Keratinocyte (primary cell): ENCODE results near the gene UBE2E1. TPM values are rescaled to one million over a fixed set of nuclear protein-coding genes. Genes with fewer than 3 reads are reported as not detected.
A peak's percentile ranks its signal among the peaks of the same experiment; 100 is the strongest.

Experiments
- DNase-seq: peaks from one replicate; pipeline ENCODE4 v3.0.0-alpha.2; 2011; ENCODE audit warnings: low read depth, missing footprints, low spot score
- FAIRE-seq: peaks from 2 replicates; lab custom pipeline; 2011; peaks lifted over from hg19 to GRCh38; lab: Jason Lieb, UNC
- H2AFZ ChIP-seq: 2 replicates; pipeline ENCODE4 v1.6.0; 2012; ENCODE audit warnings: low read length, control low read depth, inconsistent platforms; ENCODE audit not compliant: control insufficient read depth
- H3K27ac ChIP-seq: 2 replicates; pipeline ENCODE4 v1.5.1; 2011; ENCODE audit warnings: low read length; ENCODE audit not compliant: control insufficient read depth, insufficient read depth
- H3K27me3 ChIP-seq: 3 replicates; pipeline ENCODE4 v1.6.0; 2011; ENCODE audit warnings: low read length; ENCODE audit not compliant: control insufficient read depth, insufficient read depth; ENCODE audit errors: extremely low read depth
- H3K36me3 ChIP-seq, 2 experiments: 2 replicates in 1 of 2; 3 replicates in 1 of 2; pipeline ENCODE4 v1.5.1; 2011; ENCODE audit warnings: low read length in 2 of 2, mild to moderate bottlenecking in 1 of 2; ENCODE audit not compliant: control insufficient read depth in 2 of 2, insufficient read depth in 2 of 2; ENCODE audit errors: extremely low read depth in 1 of 2
- H3K4me1 ChIP-seq: 3 replicates; pipeline ENCODE4 v1.5.1; 2011; ENCODE audit warnings: low read length; ENCODE audit not compliant: control insufficient read depth, insufficient read depth; ENCODE audit errors: extremely low read depth
- H3K4me2 ChIP-seq: 3 replicates; pipeline ENCODE4 v1.6.0; 2011; ENCODE audit warnings: low read depth, low read length; ENCODE audit not compliant: control insufficient read depth, insufficient read depth; ENCODE audit errors: extremely low read depth
- H3K4me3 ChIP-seq, 3 experiments: fragments of 200-600 bp in 1 of 3; sonication (generic) in 1 of 3; 2 replicates in 2 of 3; 3 replicates in 1 of 3; pipeline ENCODE4 v1.5.1; 2011 to 2016; ENCODE audit warnings: low read length in 3 of 3, mild to moderate bottlenecking in 3 of 3, control low read depth in 2 of 3, inconsistent platforms in 1 of 3, low read depth in 1 of 3, mixed read lengths in 1 of 3, mixed run types in 1 of 3, moderate library complexity in 1 of 3; ENCODE audit not compliant: control insufficient read depth in 2 of 3, insufficient read depth in 2 of 3; ENCODE audit errors: extremely low read depth in 1 of 3
- H3K79me2 ChIP-seq: 2 replicates; pipeline ENCODE4 v1.6.0; 2012; ENCODE audit warnings: low read length; ENCODE audit not compliant: control insufficient read depth, insufficient read depth
- H3K9ac ChIP-seq: 3 replicates; pipeline ENCODE4 v1.6.0; 2011; ENCODE audit warnings: low read length; ENCODE audit not compliant: control insufficient read depth, insufficient read depth; ENCODE audit errors: extremely low read depth
- H3K9me1 ChIP-seq: 3 replicates; pipeline ENCODE4 v1.6.0; 2011; ENCODE audit warnings: low read length; ENCODE audit not compliant: control insufficient read depth, insufficient read depth; ENCODE audit errors: extremely low read depth
- H3K9me3 ChIP-seq: 2 replicates; pipeline ENCODE4 v1.5.1; 2012; ENCODE audit warnings: low read depth, low read length; ENCODE audit not compliant: control insufficient read depth
- H4K20me1 ChIP-seq: 3 replicates; pipeline ENCODE4 v1.6.0; 2011; ENCODE audit warnings: low read length; ENCODE audit not compliant: control insufficient read depth, insufficient read depth; ENCODE audit errors: extremely low read depth
- CTCF ChIP-seq, 3 experiments: IDR thresholded peaks in 1 of 3; conservative IDR thresholded peaks in 1 of 3; optimal IDR thresholded peaks in 1 of 3; 2 replicates in 2 of 3; 3 replicates in 1 of 3; pipeline versions ENCODE3 to v1.5.1; 2011; ENCODE audit warnings: low read length in 3 of 3, mild to moderate bottlenecking in 3 of 3, moderate library complexity in 2 of 3, control low read depth in 1 of 3, inconsistent platforms in 1 of 3; ENCODE audit not compliant: insufficient read depth in 2 of 3; ENCODE audit errors: extremely low read depth in 1 of 3
- EZH2 ChIP-seq: IDR thresholded peaks from one replicate; pipeline ENCODE4 v1.6.1; 2012; ENCODE audit warnings: inconsistent platforms, mild to moderate bottlenecking, low read length, moderate library complexity
- dilution Hi-C: fragments of 300-500 bp; cut with MboI; formaldehyde crosslinking; loops from one replicate; pipeline ENCODE4 v1.7.0; 2020; ENCODE audit warnings: low sequenced_read_pairs; ENCODE audit not compliant: extremely low pct_ligation_motif_present
- polyA plus RNA-seq, 5 experiments: library from polyadenylated mRNA; depleted of rRNA in 3 of 5; stranded (reverse) in 3 of 5; stranded (forward) in 1 of 5; unstranded in 1 of 5; fragments of >200 nt; gene quantifications; 1 replicate in 1 of 5; 2 replicates in 3 of 5; 3 replicates in 1 of 5; pipeline versions ENCODE4 v1.2.1 to v1.2.3, GENCODE V29; 2011 to 2012; ENCODE audit warnings: missing spikeins in 2 of 5, low read depth in 1 of 5, low replicate concordance in 1 of 5

Gene UBE2E1
- polyA plus RNA-seq, 1 donor (not counting 4 experiments of a cell fraction or from before 2014, with no cell fraction given): 205 TPM

- H2AFZ ChIP-seq: no peak overlapping the region
- peaks cover 17% of the 10 kb centered on the region for H4K20me1 ChIP-seq
- no peaks in the 10 kb centered on the region for H3K9me3 ChIP-seq
- DNase-seq (no peak), FAIRE-seq (no peak)
- H3K4me1 ChIP-seq: peaks cover 13% of the 10 kb centered on the region
- no peak overlapping the region for H3K4me3 ChIP-seq
- H3K36me3 ChIP-seq: peaks cover 0 to 2% of the 10 kb centered on the region in 2 experiments
- H3K27ac ChIP-seq: no peak overlapping the region
- H3K27me3 ChIP-seq: no peaks in the 10 kb centered on the region
- dilution Hi-C loops: no loop called here
- H3K9ac ChIP-seq: no peak overlapping the region
- no peaks in the 10 kb centered on the region for H3K9me1 ChIP-seq
- peaks cover 43% of the 10 kb centered on the region for H3K79me2 ChIP-seq
- no peak for TF ChIP-seq CTCF (optimal IDR thresholded peaks at IDR 0.05 in 1 of 3, IDR thresholded peaks at IDR 0.05 in 1 of 3, conservative IDR thresholded peaks at IDR 0.05 in 1 of 3; ENCODE audit: extremely low read depth in 1 of 3, insufficient read depth in 2 of 3, low read length in 3 of 3)
- TF ChIP-seq EZH2: no peak
- H3K4me2 ChIP-seq: no peak overlapping the region
Observed at GRCh38 chr3:23856286-23856685, 50.5 kb downstream of the UBE2E1 start.

GRCh38 chr3:23859012-23859743 is 53.4 kb downstream of the UBE2E1 start:
- H3K79me2 ChIP-seq: peaks cover 50% of the 10 kb centered on the region
- FAIRE-seq (peak; percentile 92), DNase-seq (no peak)
- H3K36me3 ChIP-seq: peaks cover 0 to 2% of the 10 kb centered on the region in 2 experiments
- H3K4me2 ChIP-seq: peak overlapping the region; percentile 18
- H3K27me3 ChIP-seq: no peaks in the 10 kb centered on the region
- peaks cover 17% of the 10 kb centered on the region for H4K20me1 ChIP-seq
- dilution Hi-C loops: no loop called here
- H3K9ac ChIP-seq: no peak overlapping the region
- H3K27ac ChIP-seq: no peak overlapping the region
- TF ChIP-seq CTCF (optimal IDR thresholded peaks at IDR 0.05 in 1 of 3, IDR thresholded peaks at IDR 0.05 in 1 of 3, conservative IDR thresholded peaks at IDR 0.05 in 1 of 3; ENCODE audit: extremely low read depth in 1 of 3, insufficient read depth in 2 of 3, low read length in 3 of 3) (no peak), EZH2 (no peak)
- no peaks in the 10 kb centered on the region for H3K9me3 ChIP-seq
- peaks cover 13% of the 10 kb centered on the region for H3K4me1 ChIP-seq
- no peak overlapping the region for H3K4me3 ChIP-seq
- H2AFZ ChIP-seq: no peak overlapping the region
- H3K9me1 ChIP-seq: no peaks in the 10 kb centered on the region
